GM12801 (cell line): Measurements from ENCODE around the gene CLEC4C.

Experiments
- TF ChIP-seq, protein P1 (sequence below): IDR thresholded peaks from one replicate; pipeline ENCODE4 v1.5.1; 2011; ENCODE audit warnings: control low read depth; ENCODE audit not compliant: insufficient read length; ENCODE audit errors: extremely low read depth

The CLEC4C gene

DNA sequence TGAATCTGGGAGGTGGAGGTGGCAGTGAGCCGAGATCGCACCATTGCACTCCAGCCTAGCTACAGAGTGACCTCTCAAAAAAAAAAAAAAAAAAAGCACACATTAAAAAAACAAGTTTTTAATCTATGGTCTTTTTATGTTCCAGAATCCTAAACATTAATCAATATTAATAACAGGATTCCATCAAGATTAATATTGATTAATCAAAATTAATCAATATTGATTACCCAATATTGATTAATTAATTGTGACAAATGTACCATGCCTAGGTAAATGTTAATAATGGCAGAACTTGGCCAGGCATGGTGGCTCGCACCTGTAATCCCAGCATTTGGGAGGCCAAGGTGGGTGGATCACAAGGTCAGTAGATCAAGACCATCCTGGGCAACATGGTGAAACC is 34.1 kb upstream of the CLEC4C start:
- TF ChIP-seq, protein P1, sequence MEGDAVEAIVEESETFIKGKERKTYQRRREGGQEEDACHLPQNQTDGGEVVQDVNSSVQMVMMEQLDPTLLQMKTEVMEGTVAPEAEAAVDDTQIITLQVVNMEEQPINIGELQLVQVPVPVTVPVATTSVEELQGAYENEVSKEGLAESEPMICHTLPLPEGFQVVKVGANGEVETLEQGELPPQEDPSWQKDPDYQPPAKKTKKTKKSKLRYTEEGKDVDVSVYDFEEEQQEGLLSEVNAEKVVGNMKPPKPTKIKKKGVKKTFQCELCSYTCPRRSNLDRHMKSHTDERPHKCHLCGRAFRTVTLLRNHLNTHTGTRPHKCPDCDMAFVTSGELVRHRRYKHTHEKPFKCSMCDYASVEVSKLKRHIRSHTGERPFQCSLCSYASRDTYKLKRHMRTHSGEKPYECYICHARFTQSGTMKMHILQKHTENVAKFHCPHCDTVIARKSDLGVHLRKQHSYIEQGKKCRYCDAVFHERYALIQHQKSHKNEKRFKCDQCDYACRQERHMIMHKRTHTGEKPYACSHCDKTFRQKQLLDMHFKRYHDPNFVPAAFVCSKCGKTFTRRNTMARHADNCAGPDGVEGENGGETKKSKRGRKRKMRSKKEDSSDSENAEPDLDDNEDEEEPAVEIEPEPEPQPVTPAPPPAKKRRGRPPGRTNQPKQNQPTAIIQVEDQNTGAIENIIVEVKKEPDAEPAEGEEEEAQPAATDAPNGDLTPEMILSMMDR: no peak

DNA sequence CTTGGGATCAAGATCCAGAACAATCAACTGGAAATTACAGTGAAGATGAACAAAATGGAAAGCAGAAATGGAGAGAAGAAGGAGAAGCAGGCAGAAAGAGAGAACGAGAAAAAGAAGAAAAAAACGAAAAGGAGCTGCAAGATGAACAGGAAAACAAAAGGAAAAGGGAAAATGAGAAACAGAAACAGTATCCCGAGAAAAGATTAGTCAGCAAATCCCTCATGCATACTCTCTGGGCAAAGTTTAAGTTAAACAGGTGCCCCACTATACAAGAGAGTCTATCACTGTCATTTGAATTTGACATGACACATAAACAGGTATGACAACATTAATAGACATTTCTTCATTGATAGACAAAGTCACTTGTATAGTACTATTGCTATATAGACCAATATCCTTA is 22.8 kb upstream of the CLEC4C start:
- TF ChIP-seq, protein P1: no peak

DNA sequence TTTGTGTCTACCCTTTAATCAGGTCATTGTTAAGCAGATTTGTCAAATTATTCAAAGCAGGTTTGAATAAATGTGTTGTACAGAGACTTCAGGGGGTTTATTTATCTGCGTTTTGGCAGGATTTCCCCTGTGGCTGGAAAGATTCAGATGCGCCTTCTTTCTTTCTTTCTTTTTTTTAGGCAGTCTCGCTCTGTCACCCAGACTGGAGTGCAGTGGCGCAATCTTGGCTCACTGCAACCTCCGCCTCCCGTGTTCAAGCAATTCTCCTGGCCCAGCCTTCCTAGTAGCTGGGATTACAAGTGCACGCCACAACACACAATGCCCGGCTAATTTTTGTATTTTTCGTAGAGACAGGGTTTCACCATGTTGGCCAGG is 11.6 kb upstream of the CLEC4C start:
- TF ChIP-seq, protein P1: no peak

DNA sequence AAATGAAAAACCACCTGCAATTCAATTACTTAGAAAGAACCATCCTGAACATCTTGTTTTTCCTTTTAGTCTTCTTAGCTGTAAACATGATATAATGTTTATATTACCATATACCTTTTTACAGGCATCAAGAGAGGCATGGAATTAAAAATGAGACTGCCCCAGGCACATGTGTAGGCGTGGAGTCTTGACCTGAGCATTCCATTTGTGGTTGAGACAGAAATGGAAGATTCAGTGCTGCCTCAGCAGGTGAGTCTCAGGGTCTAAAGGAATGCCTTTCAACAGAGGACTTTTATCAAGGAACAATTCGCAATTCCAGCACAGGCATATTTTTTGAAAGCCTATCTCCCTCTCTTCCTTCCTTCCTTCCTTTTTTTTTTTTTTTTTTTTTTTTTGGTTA is 9.8 kb upstream of the CLEC4C start:
- TF ChIP-seq, protein P1: no peak

DNA sequence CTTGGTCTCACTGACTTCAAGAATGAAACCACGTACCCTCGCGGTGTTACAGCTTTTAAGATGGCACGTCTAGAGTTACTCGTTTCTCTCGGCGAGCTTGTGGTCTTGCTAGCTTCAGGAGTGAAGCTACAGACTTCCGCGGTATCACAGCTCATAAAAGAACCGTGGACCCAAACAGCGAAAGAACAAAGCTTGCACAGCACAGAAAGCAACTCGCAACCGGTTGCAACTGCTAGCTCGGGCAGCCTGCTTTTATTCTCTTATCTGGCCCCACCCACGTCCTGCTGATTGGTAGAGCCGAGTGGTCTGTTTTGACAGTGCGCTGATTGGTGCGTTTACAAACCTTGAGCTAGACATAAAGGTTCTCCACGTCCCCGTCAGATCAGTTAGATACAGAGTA is 4.2 kb upstream of the CLEC4C start:
- TF ChIP-seq, protein P1: no peak

DNA sequence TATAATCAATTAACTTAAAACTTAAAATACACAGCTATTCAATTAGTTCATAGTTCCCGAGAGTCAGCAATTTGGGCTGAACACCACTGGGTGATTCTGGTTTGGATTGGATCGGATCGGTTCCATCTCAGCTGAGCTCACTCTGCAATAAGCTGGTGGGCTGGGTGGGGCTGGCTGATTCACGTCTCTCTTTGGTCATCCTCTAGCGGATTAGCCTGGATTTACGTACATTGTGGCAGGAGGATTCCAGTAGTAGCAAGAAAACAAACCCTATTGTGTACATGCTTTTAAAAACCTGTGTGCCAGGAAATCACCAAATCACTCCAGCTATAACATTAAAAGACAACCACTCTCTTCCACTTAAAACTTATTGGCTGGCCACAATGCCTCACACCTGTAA is 3.2 kb upstream of the CLEC4C start:
- TF ChIP-seq, protein P1: no peak

DNA sequence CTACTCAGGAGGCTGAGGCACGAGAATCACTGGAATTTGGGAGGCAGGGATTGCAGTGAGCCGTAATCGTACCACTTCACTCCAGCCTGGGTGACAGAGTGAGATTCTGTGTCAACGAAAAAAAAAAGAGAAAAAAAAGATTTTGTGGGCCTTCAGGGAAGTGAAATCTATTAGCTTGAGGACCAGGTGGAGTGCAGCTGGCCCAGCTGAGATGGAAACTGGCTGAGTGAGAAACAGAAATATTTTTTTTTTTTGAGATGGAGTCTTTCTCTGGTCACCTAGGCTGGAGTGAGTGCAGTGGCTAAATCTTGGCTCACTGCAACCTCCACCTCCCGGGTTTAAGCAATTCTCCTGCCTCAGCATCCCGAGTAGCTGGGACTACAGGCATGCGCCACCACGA is 2.3 kb upstream of the CLEC4C start:
- TF ChIP-seq, protein P1: no peak

DNA sequence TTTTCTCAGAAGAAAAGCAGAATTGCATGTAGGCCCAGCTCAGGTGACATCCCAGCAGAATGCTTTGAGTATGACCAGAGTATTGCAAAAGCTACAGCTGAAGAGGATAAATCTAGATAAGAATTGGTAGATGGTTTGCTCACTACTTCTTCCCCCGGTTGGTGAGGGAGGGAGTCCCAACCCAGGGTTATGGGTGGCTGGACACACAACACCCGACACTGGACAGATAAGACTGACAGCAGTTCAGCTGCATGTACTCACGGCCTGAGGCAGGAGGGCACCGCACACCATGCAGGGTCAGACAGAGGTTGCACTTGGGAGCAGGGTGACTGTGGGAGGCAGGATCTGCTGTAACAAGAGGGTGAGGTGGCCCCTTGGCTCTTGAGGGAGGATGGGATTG is 1.7 kb upstream of the CLEC4C start:
- TF ChIP-seq, protein P1: no peak
